Heart left ventricle (tissue), 16 donors: Measurements from ENCODE around the gene SLC7A5. TPM values are rescaled to one million over a fixed set of nuclear protein-coding genes. Genes with fewer than 3 reads are reported as not detected.

Source experiments
- ATAC-seq, 4 donors: fragments of 200-7000 bp; cut with Tn5 transposase; one replicate each; pipeline ENCODE4 v1.9.1; 2020 to 2022; ENCODE audit warnings: moderate library complexity in 4 of 4, mild to moderate bottlenecking in 3 of 4, moderate number of reproducible peaks in 1 of 4
- DNase-seq, 5 donors: peaks; one replicate each; pipeline ENCODE4 v3.0.0-alpha.2; 2020
- H3K27ac ChIP-seq, 12 donors: fragments of 200-600 bp; sonication (generic) in 4 of 12; one replicate each; pipeline versions ENCODE4 v1.5.0 to v1.8.0; 2016 to 2022; ENCODE audit warnings: mild to moderate bottlenecking in 2 of 12
- H3K27me3 ChIP-seq, 9 donors: fragments of 200-600 bp; sonication (generic) in 2 of 9; one replicate each; pipeline versions ENCODE4 v1.5.1 to v1.8.0; 2016 to 2022; ENCODE audit warnings: mild to moderate bottlenecking in 3 of 9
- H3K36me3 ChIP-seq, 9 donors: fragments of 200-600 bp; sonication (generic) in 2 of 9; one replicate each; pipeline versions ENCODE4 v1.5.0 to v1.8.0; 2018 to 2022; ENCODE audit warnings: mild to moderate bottlenecking in 2 of 9
- H3K4me1 ChIP-seq, 12 donors: fragments of 200-600 bp; sonication (generic) in 4 of 12; one replicate each; pipeline versions ENCODE4 v1.5.0 to v1.8.0; 2016 to 2022; ENCODE audit warnings: mild to moderate bottlenecking in 3 of 12
- H3K4me3 ChIP-seq, 12 donors: fragments of 200-600 bp; sonication (generic) in 4 of 12; one replicate each; pipeline versions ENCODE4 v1.5.0 to v1.8.0; 2017 to 2022; ENCODE audit warnings: mild to moderate bottlenecking in 9 of 12, moderate library complexity in 4 of 12
- H3K9me3 ChIP-seq, 12 donors: fragments of 200-600 bp; sonication (generic) in 4 of 12; one replicate each; pipeline versions ENCODE4 v1.5.0 to v1.8.0; 2016 to 2022; ENCODE audit warnings: mild to moderate bottlenecking in 1 of 12
- POLR2A ChIP-seq, 2 donors: fragments of 450-650 bp; IDR thresholded peaks; one replicate each; pipeline ENCODE4 v1.6.1; 2017; ENCODE audit warnings: antibody characterized with exemption in 2 of 2, mild to moderate bottlenecking in 2 of 2, moderate library complexity in 2 of 2
- WGBS, 4 donors: extraction: QIAGEN DNeasy Blood & Tissue Kit in 2 of 4; methylation state at CpG; one replicate each; pipeline versions ENCODE4 v1.1.5 to v1.1.7; 2013 to 2018; 5-methylcytosine and 5-hydroxymethylcytosine counted together
- intact Hi-C, 10 donors: fragments of 100-400 bp; cut with DNase I; formaldehyde crosslinking; loops; one replicate each; pipeline versions ENCODE4 v1.11.1 to v1.14.2; 2022
- polyA plus RNA-seq, 2 donors: library from polyadenylated mRNA; stranded (reverse); fragments of 200-250 nt; gene quantifications; one replicate each; pipeline ENCODE4 v1.2.3, GENCODE V29; 2013
- total RNA-seq, 9 donors: library from RNA; depleted of rRNA in 2 of 9; stranded (reverse); fragments of >200 nt in 2 of 9; fragmentation: NEBNext Ultra II Directional in 3 of 9; extraction: Animal tissue kit (Norgen Biotek cat#: 25700) in 3 of 9; gene quantifications; one replicate each; pipeline versions ENCODE4 v1.1.0 to v1.2.4, GENCODE V29; 2016 to 2023
- TF ChIP-seq, protein P1 (sequence below), 12 donors: fragments of 200-600 bp; sonication (generic) in 4 of 12; IDR thresholded peaks; one replicate each; pipeline versions ENCODE4 v1.5.0 to v1.8.0; 2018 to 2022; ENCODE audit warnings: antibody characterized with exemption in 12 of 12, mild to moderate bottlenecking in 5 of 12
- donor health status: ischemic (EF 13 %, LVEDD 7.1; RV severe dilation, severe dysfunction).
- donor health status: healthy with polysubstance abuse.
- donor health status: DM: no; HTN: yes; CAD: no.
- donor health status: DM: no; HTN: no; CAD: no.
- donor health status: ischemic (EF 25% LVEDD 6.9; RV normal size, moderate dysfunction).
- donor health status: ischemic (EF 25% LVEDD 5.7; RV mildly dilated, moderate dysfunction).
- donor health status: healthy.
- donor health status: DM: yes; HTN: yes; CAD: no.
- donor health status: ischemic (EF 35%, LVEDD 5.7; RV mildly dilated, moderate dysfunction).
- donor health status: nonischemic (EF 11% LVEDD 7.7; RV severe dilation, severe dysfunction).
- donor health status: DM: yes; HTN: yes; CAD: no.
- donor health status: PGD.
- donor health status: ischemic (EF 29% LVEDD 5.4; RV normal size, mild dysfunction).
- donor health status: nonischemic (EF 23%, LVEDD 6.1; RV moderate dilation, normal function).

The SLC7A5 gene
- total and polyA plus RNA-seq, 11 donors, result 1.7 to 12.2 (median 3.2) TPM

DNA sequence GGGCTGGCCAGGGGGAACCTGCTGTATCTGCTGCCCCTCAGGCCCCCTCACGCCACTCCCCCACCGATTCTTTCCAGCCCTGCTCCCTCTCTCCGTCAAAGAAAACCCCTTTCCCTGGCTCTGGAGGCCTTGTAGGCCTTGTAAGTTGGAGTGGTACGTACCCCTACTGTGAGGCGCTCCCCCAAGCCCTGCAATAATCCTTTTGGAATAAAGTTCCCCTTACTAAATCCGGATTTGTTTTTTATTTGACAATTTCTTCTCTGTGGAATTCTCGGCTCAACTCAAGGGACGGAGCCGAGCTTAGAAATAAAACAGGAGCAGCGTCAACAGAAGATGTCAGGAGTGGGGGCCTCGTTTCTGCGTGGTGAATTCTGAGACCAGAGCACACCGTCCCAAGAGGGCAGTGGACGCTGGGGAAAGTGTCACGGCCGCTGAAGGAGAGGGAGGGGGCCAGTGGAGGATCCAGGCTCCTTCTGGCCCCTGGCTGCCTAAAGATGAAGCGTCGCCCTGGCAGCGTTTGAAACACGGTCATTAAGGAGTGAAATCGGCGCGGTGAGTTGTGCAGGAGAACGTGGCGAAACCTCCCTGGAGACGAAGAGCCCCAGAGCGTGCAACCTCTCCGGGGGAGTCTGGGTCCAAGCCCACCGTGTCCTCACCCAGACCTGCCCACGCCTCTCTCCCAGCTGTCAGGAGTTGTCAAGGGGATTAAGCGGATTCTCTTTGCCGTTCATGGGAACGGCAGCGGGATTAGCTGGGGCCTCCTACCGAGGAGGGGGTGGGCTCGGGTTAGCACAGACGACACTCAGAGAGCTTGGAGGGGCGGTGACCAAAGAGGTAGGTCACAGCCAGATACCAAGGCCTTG, 47.0 kb downstream of the SLC7A5 start:
- intact Hi-C loops, result no loop called here

DNA sequence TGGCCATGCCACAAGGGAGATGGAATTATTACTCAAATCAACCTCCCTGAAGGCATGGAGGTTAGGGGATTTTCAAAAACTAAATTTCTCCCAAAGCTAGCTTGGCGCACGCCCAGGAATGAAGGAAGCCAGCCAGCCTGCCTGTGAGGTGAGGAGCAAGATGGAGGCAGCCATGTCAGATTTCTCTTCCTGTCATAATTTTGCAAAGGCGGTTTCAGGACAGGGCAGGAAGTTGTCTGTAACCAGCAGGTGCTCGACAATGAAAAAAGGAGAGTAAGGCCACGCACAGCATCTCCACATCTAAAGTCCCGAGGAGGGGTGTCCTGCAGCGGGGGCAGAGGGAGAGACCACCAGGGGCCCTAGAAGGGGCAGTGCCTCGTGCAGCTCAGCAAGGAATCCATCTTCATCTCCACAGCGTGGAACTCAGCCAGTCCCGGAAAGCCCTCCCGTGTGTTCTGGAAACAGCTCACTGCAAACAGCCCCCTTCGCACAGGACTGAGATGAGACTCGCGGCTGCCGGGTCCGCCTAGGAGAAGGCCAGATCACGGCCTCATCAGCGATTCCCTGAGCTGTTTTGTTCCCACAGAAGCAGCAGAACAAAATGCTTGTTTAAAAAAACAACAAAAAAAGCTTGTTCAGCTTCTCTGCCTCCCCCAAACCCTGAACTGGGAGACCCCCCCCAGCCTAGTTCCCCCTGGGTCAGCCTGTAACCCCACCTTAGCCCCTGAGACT, 47.8 kb downstream of the SLC7A5 start:
- H3K4me3 ChIP-seq, result no peak overlapping the region
- WGBS, 4 donors, result 48 to 50% (median 50%) methylated on average over 18 of the region's 18 CpGs
- H3K9me3 ChIP-seq, result peaks cover 0 to 24% (median 15%) of the 10 kb centered on the region in 12 donors
- TF ChIP-seq POLR2A (IDR thresholded peaks at IDR 0.05), result no peak
- TF ChIP-seq, protein P1, sequence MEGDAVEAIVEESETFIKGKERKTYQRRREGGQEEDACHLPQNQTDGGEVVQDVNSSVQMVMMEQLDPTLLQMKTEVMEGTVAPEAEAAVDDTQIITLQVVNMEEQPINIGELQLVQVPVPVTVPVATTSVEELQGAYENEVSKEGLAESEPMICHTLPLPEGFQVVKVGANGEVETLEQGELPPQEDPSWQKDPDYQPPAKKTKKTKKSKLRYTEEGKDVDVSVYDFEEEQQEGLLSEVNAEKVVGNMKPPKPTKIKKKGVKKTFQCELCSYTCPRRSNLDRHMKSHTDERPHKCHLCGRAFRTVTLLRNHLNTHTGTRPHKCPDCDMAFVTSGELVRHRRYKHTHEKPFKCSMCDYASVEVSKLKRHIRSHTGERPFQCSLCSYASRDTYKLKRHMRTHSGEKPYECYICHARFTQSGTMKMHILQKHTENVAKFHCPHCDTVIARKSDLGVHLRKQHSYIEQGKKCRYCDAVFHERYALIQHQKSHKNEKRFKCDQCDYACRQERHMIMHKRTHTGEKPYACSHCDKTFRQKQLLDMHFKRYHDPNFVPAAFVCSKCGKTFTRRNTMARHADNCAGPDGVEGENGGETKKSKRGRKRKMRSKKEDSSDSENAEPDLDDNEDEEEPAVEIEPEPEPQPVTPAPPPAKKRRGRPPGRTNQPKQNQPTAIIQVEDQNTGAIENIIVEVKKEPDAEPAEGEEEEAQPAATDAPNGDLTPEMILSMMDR (IDR thresholded peaks at IDR 0.05), result no peak
- H3K27me3 ChIP-seq, result peaks cover 0 to 23% (median 0%) of the 10 kb centered on the region in 9 donors
- intact Hi-C loops, result no loop called here
- no peaks in the 10 kb centered on the region for H3K4me1 ChIP-seq
- H3K27ac ChIP-seq, result no peak overlapping the region
- H3K36me3 ChIP-seq, result no peaks in the 10 kb centered on the region
- ATAC-seq (no peak), DNase-seq (no peak)

More for the DNA sequence above, 47.0 kb downstream of the SLC7A5 start:
- DNase-seq, result no peak
- no peak overlapping the region for H3K4me3 ChIP-seq
- TF ChIP-seq POLR2A (IDR thresholded peaks at IDR 0.05), result no peak
- TF ChIP-seq, protein P1 (IDR thresholded peaks at IDR 0.05), result no peak
- no peaks in the 10 kb centered on the region for H3K4me1 ChIP-seq
- no peak for ATAC-seq
- peaks cover 0 to 23% (median 0%) of the 10 kb centered on the region in 9 donors for H3K27me3 ChIP-seq
- no peaks in the 10 kb centered on the region for H3K36me3 ChIP-seq
- H3K27ac ChIP-seq, result no peak overlapping the region
- 59 to 62% (median 61%) methylated on average over 38 of the region's 38 CpGs for WGBS, 4 donors
- peaks cover 0 to 16% (median 7%) of the 10 kb centered on the region in 12 donors for H3K9me3 ChIP-seq

DNA sequence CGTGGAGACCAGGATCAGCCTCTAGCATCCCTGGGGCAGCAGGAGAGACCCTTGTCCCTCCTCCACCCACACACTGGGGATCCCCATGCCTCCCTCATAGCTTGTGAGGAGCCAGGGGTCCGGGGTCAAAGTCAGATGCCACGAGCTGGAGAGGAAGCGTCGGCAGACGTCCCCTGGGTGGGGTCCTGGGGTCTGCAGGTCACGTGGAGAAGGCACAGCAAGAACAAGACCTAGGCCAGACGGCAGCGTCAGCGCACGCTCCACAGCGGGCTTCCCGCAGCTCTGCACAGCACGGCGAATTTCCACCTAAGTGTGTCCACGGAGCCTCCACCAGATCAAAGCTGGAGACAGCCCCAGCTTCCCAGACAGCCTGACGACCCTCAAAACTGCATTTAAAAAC, 49.3 kb downstream of the SLC7A5 start:
- intact Hi-C loops, result no loop called here
- peaks cover 0 to 28% (median 16%) of the 10 kb centered on the region in 12 donors for H3K9me3 ChIP-seq
- no peak overlapping the region for H3K27ac ChIP-seq
- TF ChIP-seq, protein P1 (IDR thresholded peaks at IDR 0.05), result no peak
- TF ChIP-seq POLR2A (IDR thresholded peaks at IDR 0.05), result no peak
- no peak overlapping the region for H3K4me3 ChIP-seq
- H3K27me3 ChIP-seq, result peaks cover 0 to 18% (median 0%) of the 10 kb centered on the region in 9 donors
- no peaks in the 10 kb centered on the region for H3K4me1 ChIP-seq
- DNase-seq (no peak), ATAC-seq (no peak)
- no peaks in the 10 kb centered on the region for H3K36me3 ChIP-seq
- 81 to 91% (median 86%) methylated on average over 17 of the region's 17 CpGs for WGBS, 4 donors

DNA sequence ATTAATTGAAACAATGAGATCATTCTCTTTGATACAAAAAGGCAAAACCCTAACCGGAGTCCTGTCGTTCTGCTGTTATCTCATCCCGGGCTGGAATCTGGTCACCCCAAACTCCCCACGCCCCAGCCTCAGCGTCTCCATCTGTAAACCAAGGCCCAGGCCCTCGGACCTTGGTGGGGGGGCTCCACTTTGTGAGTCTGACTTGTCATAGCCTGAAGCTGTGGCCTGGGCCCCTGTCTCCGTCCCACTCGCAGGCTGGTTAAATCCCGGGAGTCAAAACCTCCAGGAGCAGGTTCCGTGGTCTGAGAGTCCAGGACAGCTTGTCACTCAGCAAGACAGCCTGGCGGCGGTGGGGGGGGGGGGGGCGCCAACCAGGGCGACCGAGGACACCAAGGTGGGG, 50.0 kb downstream of the SLC7A5 start:
- H3K4me3 ChIP-seq, result no peak overlapping the region
- H3K36me3 ChIP-seq, result no peaks in the 10 kb centered on the region
- H3K4me1 ChIP-seq, result no peaks in the 10 kb centered on the region
- DNase-seq, result no peak
- 87 to 91% (median 89%) methylated on average over 15 of the region's 15 CpGs for WGBS, 4 donors
- H3K27me3 ChIP-seq, result peaks cover 0 to 11% (median 0%) of the 10 kb centered on the region in 9 donors
- peaks cover 0 to 28% (median 16%) of the 10 kb centered on the region in 12 donors for H3K9me3 ChIP-seq
- intact Hi-C loops, result no loop called here
- H3K27ac ChIP-seq, result no peak overlapping the region
- no peak for ATAC-seq
- TF ChIP-seq POLR2A (IDR thresholded peaks at IDR 0.05), result no peak
- TF ChIP-seq, protein P1 (IDR thresholded peaks at IDR 0.05), result no peak
